Nephron (organoid): ENCODE measurements around the gene KATNA1.
"Not testable (repeated sequence)": the region's sequence is repeated elsewhere in the genome, so short reads cannot be mapped to it uniquely, and the experiment has no call there.

Source experiments
- H3K27ac Mint-ChIP-seq, 3 experiments: 2 replicates each; pipeline ENCODE4 v1.8.0; 2020; ENCODE audit warnings: mixed read lengths in 3 of 3, mild to moderate bottlenecking in 2 of 3, moderate library complexity in 1 of 3
- H3K27me3 Mint-ChIP-seq: 2 replicates; pipeline ENCODE4 v1.8.0; 2021; ENCODE audit warnings: low read depth, mild to moderate bottlenecking, moderate library complexity, mixed read lengths
- H3K36me3 Mint-ChIP-seq: 2 replicates; pipeline ENCODE4 v1.8.0; 2020; ENCODE audit warnings: low read depth, mixed read lengths
- H3K4me1 Mint-ChIP-seq: 2 replicates; pipeline ENCODE4 v1.8.0; 2020; ENCODE audit warnings: mixed read lengths
- H3K4me3 Mint-ChIP-seq, 3 experiments: 2 replicates each; pipeline ENCODE4 v1.8.0; 2020; ENCODE audit warnings: mild to moderate bottlenecking in 3 of 3, mixed read lengths in 3 of 3, moderate library complexity in 2 of 3
- H3K9me3 Mint-ChIP-seq: 2 replicates; pipeline ENCODE4 v1.8.0; 2020; ENCODE audit warnings: mixed read lengths
- CTCF ChIP-seq, 3 experiments: fragments of 200-600 bp; sonication (generic); IDR thresholded peaks; one replicate each; pipeline ENCODE4 v1.5.0; 2021; ENCODE audit warnings: antibody characterized with exemption in 3 of 3; ENCODE audit not compliant: unreplicated experiment in 3 of 3

KATNA1 gene

GRCh38 chr6:149686230-149686629 lies 37.7 kb upstream of the KATNA1 start:
- Mint-ChIP-seq H3K27me3 (no peaks in the 10 kb centered on the region), H3K4me3 (no peak overlapping the region), H3K4me1 (peaks cover 10% of the 10 kb centered on the region), H3K36me3 (peaks cover 57% of the 10 kb centered on the region), H3K27ac (no peak overlapping the region), H3K9me3 (no peaks in the 10 kb centered on the region)
- TF ChIP-seq CTCF (IDR thresholded peaks at IDR 0.05; ENCODE audit: unreplicated experiment in 3 of 3): no peak

- H3K4me1 Mint-ChIP-seq: peaks cover 16% of the 10 kb centered on the region
- no peak for TF ChIP-seq CTCF (IDR thresholded peaks at IDR 0.05; ENCODE audit: unreplicated experiment in 3 of 3)
Observed at GRCh38 chr6:149683256-149683859, 34.8 kb upstream of the KATNA1 start.

GRCh38 chr6:149681845-149682244 lies 33.3 kb upstream of the KATNA1 start:
- not testable (repeated sequence) for H3K27me3 Mint-ChIP-seq, H3K4me3 Mint-ChIP-seq, H3K27ac Mint-ChIP-seq, H3K9me3 Mint-ChIP-seq
- H3K36me3 Mint-ChIP-seq: peaks cover 59% of the 10 kb centered on the region
- H3K4me1 Mint-ChIP-seq: peaks cover 16% of the 10 kb centered on the region

More at GRCh38 chr6:149683256-149683859, 34.8 kb upstream of the KATNA1 start:
- Mint-ChIP-seq H3K9me3 (no peaks in the 10 kb centered on the region), H3K4me3 (no peak overlapping the region), H3K36me3 (peaks cover 54% of the 10 kb centered on the region), H3K27me3 (no peaks in the 10 kb centered on the region), H3K27ac (no peak overlapping the region)

GRCh38 chr6:149681209-149681608 lies 32.7 kb upstream of the KATNA1 start:
- peak overlapping the region in 1 of 3 experiments; percentile 36 for H3K27ac Mint-ChIP-seq
- no peak for TF ChIP-seq CTCF (IDR thresholded peaks at IDR 0.05; ENCODE audit: unreplicated experiment in 3 of 3)
- no peak overlapping the region for H3K4me3 Mint-ChIP-seq
- peaks cover 58% of the 10 kb centered on the region for H3K36me3 Mint-ChIP-seq
- H3K4me1 Mint-ChIP-seq: peaks cover 16% of the 10 kb centered on the region
- H3K9me3 Mint-ChIP-seq: no peaks in the 10 kb centered on the region
- H3K27me3 Mint-ChIP-seq: no peaks in the 10 kb centered on the region

- H3K27ac Mint-ChIP-seq: no peak overlapping the region
- peaks cover 16% of the 10 kb centered on the region for H3K4me1 Mint-ChIP-seq
- H3K9me3 Mint-ChIP-seq: no peaks in the 10 kb centered on the region
- no peak for TF ChIP-seq CTCF (IDR thresholded peaks at IDR 0.05; ENCODE audit: unreplicated experiment in 3 of 3)
- no peak overlapping the region for H3K4me3 Mint-ChIP-seq
- no peaks in the 10 kb centered on the region for H3K27me3 Mint-ChIP-seq
- peaks cover 59% of the 10 kb centered on the region for H3K36me3 Mint-ChIP-seq
Observed at GRCh38 chr6:149680503-149680902, 32.0 kb upstream of the KATNA1 start.

- H3K4me1 Mint-ChIP-seq, H3K27me3 Mint-ChIP-seq, H3K4me3 Mint-ChIP-seq, H3K27ac Mint-ChIP-seq, H3K9me3 Mint-ChIP-seq: not testable (repeated sequence)
- H3K36me3 Mint-ChIP-seq: peaks cover 83% of the 10 kb centered on the region
Observed at GRCh38 chr6:149672265-149672664, 23.8 kb upstream of the KATNA1 start.

- H3K27ac Mint-ChIP-seq: no peak overlapping the region
- no peak for TF ChIP-seq CTCF (IDR thresholded peaks at IDR 0.05; ENCODE audit: unreplicated experiment in 3 of 3)
- H3K9me3 Mint-ChIP-seq: peaks cover 3% of the 10 kb centered on the region
- no peaks in the 10 kb centered on the region for H3K27me3 Mint-ChIP-seq
- peaks cover 51% of the 10 kb centered on the region for H3K36me3 Mint-ChIP-seq
- H3K4me3 Mint-ChIP-seq: no peak overlapping the region
- H3K4me1 Mint-ChIP-seq: no peaks in the 10 kb centered on the region
Observed at GRCh38 chr6:149660028-149660427, 11.5 kb upstream of the KATNA1 start.
